ENCODE data around the gene RABGEF1.
"Not testable (repeated sequence)": the region's sequence is repeated elsewhere in the genome, so short reads cannot be mapped to it uniquely, and the experiment has no call there.

The RABGEF1 gene

DNA sequence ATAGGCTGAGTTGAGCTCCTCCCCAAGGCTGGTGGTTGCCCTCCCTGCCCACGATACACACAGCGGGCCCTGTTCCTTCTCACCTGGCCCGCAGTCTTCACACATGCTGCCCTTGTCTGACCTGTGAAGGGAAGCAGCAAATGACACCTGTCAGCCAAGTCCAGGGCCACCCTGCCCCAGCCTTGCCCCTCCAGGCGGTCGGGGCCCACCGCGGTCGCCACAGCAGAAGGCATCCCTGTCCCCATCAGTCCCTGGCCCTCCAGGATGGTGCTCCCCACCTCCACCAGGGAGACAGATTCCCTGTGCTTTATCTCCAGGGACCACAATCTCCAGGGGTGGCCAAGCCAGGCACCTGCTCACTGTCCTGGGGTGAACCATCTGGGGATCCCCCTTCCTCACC lies 99.3 kb downstream of the RABGEF1 start:
- FAIRE-seq: no peak
- TF ChIP-seq TAF1 (IDR thresholded peaks at IDR 0.05; ENCODE audit: low read depth, low read length): no peak
- no peak for TF ChIP-seq POU2F2 (IDR thresholded peaks at IDR 0.05; ENCODE audit: low read depth, low read length)
- no peak for TF ChIP-seq POLR2A (IDR thresholded peaks at IDR 0.05; ENCODE audit: low read depth, low read length)
- TF ChIP-seq SPI1 (IDR thresholded peaks at IDR 0.05; ENCODE audit: low read depth, low read length): no peak
- TF ChIP-seq POLR2AphosphoS5 (IDR thresholded peaks at IDR 0.05; ENCODE audit: low read depth, low read length): no peak
- no peak for TF ChIP-seq PAX5 (IDR thresholded peaks at IDR 0.05; ENCODE audit: insufficient read depth, low read length, severe bottlenecking)
- DNase-seq (ENCODE audit: insufficient read length, low spot score): no peak

DNA sequence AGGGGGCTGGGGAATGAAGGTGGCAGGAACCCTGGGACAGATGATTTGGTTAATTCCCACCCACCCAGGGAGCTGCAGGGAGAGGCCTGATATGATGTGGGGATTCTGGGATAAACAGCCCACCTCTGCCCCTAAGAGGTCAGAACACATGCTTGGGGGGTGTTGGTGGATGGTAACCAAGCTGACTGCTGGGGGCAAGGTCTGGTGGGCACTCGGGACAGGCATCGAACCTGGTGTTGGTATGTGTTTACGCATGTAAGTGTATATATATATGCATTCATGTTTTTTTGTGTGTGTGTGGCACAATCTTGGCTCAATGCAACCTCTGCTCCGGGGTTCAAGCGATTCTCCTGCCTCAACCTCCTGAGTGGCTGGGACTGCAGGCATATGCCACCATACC lies 99.8 kb downstream of the RABGEF1 start:
- DNase-seq (ENCODE audit: insufficient read length, low spot score) (no peak), FAIRE-seq (no peak)
- TF ChIP-seq PAX5 (IDR thresholded peaks at IDR 0.05; ENCODE audit: insufficient read depth, low read length, severe bottlenecking): no peak
- no peak for TF ChIP-seq TAF1 (IDR thresholded peaks at IDR 0.05; ENCODE audit: low read depth, low read length)
- no peak for TF ChIP-seq POLR2AphosphoS5 (IDR thresholded peaks at IDR 0.05; ENCODE audit: low read depth, low read length)
- no peak for TF ChIP-seq SPI1 (IDR thresholded peaks at IDR 0.05; ENCODE audit: low read depth, low read length)
- TF ChIP-seq POU2F2 (IDR thresholded peaks at IDR 0.05; ENCODE audit: low read depth, low read length): no peak
- TF ChIP-seq POLR2A (IDR thresholded peaks at IDR 0.05; ENCODE audit: low read depth, low read length): no peak

DNA sequence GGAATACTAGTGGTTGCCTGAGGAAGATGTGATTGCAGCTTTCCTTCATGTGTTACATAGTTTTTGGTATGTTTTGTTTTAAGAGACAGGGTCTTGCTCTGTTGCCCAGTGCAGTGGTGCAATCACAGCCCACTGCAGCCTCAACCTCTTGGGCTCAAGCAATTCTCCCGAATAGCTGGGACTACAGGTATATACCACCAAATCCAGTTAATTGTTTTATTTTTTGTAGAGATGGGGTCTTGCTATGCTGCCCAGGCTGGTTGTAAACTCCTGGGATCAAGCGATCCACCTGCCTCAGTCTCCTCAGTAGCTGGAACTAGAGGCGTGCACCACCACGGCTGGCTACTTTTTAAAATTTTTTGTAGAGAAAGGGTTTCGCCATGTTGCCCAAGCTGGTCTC lies 101.4 kb downstream of the RABGEF1 start:
- FAIRE-seq: no peak
- TF ChIP-seq POU2F2 (IDR thresholded peaks at IDR 0.05; ENCODE audit: low read depth, low read length): no peak
- TF ChIP-seq POLR2AphosphoS5 (IDR thresholded peaks at IDR 0.05; ENCODE audit: low read depth, low read length): no peak
- TF ChIP-seq TAF1 (IDR thresholded peaks at IDR 0.05; ENCODE audit: low read depth, low read length): no peak
- TF ChIP-seq PAX5 (IDR thresholded peaks at IDR 0.05; ENCODE audit: insufficient read depth, low read length, severe bottlenecking): no peak
- TF ChIP-seq SPI1 (IDR thresholded peaks at IDR 0.05; ENCODE audit: low read depth, low read length): no peak
- DNase-seq (ENCODE audit: insufficient read length, low spot score): no peak

DNA sequence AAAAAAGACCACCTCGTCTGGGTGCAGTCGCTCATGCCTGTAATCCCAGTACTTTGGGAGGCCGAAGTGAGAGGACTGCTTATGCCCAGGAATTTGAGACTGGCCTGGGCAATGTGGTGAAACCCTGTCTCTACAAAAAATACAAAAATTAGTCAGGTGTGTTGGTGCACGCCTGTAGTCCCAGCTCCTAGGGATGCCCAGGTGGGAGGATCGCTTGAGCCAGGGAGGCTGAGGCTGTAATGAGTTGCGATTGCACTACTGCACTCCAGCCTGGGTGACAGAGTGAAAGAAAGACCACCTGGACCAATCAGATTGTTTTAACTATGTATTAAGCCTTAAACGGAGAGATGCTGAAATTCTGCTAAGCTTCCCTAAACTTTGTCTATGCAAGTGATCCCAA lies 103.0 kb downstream of the RABGEF1 start:
- not testable (repeated sequence) for FAIRE-seq; DNase-seq (ENCODE audit: insufficient read length, low spot score)

DNA sequence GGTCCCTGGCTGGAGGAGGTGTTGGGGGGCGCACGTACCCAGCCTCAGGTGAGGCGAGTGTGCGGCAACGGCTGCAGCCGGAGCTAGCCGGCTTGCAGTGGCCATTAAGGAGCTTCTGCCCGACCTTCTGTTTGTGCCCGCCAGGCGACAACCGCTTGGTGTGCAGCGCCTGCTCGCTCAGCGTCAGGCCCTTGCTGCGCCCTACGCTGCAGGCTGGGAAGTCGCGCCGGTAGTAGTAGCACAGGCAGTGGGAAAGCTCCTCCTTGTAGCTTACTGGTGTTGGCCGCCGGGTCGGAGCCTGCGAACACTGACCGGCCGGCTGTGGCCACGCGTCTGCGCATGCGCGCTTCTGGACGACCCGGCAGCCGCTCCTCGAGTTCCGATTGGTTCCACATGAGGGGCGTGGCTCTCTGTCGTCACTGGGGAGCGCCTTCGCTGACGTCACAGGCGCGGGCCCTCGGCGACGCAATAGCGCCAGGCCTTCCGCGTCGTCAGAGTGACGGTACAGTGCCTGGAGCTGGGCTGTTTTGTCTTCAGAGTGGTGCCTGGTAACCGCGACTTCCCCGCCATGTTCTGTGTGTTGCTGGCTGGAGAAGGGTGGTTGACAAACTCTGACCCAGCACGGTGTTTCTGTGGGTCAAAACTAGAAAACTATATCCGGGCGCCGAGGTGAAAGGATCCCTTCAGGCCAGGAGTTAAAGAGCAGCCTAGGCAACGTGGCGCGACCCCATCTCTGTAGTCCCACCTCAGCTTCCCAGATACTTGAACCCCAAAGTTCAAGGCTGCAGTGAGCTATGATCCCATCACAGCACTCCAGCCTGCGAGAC lies 104.2 kb downstream of the RABGEF1 start:
- TF ChIP-seq POLR2AphosphoS5 (IDR thresholded peaks at IDR 0.05; ENCODE audit: low read depth, low read length) (peak; percentile 79), SPI1 (IDR thresholded peaks at IDR 0.05; ENCODE audit: low read depth, low read length) (no peak), PAX5 (IDR thresholded peaks at IDR 0.05; ENCODE audit: insufficient read depth, low read length, severe bottlenecking) (peak; percentile 33), POLR2A (IDR thresholded peaks at IDR 0.05; ENCODE audit: low read depth, low read length) (peak; percentile 79), POU2F2 (IDR thresholded peaks at IDR 0.05; ENCODE audit: low read depth, low read length) (peak; percentile 3; the same call in 1 of the 2 replicates), TAF1 (IDR thresholded peaks at IDR 0.05; ENCODE audit: low read depth, low read length) (0 out of 2 replicates have a peak, but pooled peaks have one; percentile 56)
- DNase-seq (ENCODE audit: insufficient read length, low spot score): peak; percentile 96
- FAIRE-seq: peak; percentile 98

DNA sequence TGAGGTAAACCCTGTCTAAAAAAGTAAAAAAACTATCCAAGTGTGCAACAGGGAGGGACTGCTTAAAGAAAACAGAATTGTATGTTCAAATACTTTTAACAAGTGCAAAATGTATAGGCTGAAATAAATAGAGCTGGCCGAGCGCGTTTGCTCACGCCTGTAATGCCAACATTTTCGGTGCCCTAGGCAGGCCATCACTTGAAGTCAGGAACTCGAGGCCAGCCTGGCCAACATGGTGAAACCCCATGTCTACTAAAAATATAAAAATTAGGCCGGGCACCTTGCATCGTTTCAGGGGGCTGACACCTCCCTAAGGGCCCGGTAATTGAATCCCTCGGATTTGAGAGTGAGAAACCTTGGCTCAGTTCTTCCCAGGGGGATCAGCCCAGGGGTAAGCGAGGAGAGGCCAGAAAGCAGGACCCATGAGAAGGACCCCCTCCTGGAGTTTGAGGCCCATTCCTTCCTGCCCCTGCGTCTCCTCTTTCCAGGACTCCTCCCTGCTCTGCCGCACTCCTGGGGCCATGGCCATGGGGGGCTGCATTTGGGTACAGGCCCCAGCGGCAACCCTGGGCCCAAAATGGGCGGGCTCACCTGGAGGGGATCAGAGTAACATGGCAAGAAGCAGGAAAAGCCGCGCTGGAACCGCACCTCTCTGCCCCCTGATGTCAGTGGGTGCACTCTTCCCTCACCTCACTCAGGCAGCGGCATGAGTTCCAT lies 105.0 kb downstream of the RABGEF1 start:
- no peak for DNase-seq (ENCODE audit: insufficient read length, low spot score)
- no peak for TF ChIP-seq POLR2AphosphoS5 (IDR thresholded peaks at IDR 0.05; ENCODE audit: low read depth, low read length)
- no peak for TF ChIP-seq SPI1 (IDR thresholded peaks at IDR 0.05; ENCODE audit: low read depth, low read length)
- TF ChIP-seq POLR2A (IDR thresholded peaks at IDR 0.05; ENCODE audit: low read depth, low read length): no peak
- TF ChIP-seq PAX5 (IDR thresholded peaks at IDR 0.05; ENCODE audit: insufficient read depth, low read length, severe bottlenecking): no peak
- TF ChIP-seq TAF1 (IDR thresholded peaks at IDR 0.05; ENCODE audit: low read depth, low read length): no peak
- no peak for TF ChIP-seq POU2F2 (IDR thresholded peaks at IDR 0.05; ENCODE audit: low read depth, low read length)
- no peak for FAIRE-seq

DNA sequence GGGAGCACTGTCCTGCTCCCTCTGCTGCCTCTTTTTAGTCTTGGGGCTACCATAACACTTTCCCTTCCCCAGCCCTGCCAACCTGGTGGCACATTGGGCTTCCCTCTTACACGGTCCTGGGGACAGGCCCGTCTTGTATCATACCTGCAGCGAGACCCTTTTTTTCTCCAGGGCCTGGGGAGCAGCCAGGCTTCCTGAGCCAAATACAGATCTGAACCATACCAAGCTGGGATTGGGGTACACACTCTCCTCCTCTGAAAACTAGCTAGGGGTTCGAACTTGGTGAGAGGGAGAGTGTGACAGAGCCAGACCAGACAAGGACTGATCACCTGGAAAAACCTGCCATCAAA lies 105.5 kb downstream of the RABGEF1 start:
- not testable (repeated sequence) for FAIRE-seq; DNase-seq (ENCODE audit: insufficient read length, low spot score)

DNA sequence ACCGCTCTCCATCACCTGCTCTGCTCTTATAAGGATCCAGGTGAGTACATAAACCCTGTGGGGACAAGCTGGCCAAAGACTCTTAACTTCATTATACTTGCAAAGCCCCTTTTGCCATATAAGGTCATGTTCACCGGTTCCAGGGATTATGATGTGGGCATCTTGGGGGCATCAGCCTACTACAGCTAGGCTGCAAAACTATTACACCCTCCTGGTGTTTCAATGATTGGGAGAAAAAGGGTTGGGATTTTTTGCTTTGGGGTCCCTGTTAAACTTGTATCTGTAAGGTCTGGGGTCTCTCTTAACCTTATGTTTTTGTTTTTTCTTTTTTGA lies 107.0 kb downstream of the RABGEF1 start:
- not testable (repeated sequence) for FAIRE-seq

DNA sequence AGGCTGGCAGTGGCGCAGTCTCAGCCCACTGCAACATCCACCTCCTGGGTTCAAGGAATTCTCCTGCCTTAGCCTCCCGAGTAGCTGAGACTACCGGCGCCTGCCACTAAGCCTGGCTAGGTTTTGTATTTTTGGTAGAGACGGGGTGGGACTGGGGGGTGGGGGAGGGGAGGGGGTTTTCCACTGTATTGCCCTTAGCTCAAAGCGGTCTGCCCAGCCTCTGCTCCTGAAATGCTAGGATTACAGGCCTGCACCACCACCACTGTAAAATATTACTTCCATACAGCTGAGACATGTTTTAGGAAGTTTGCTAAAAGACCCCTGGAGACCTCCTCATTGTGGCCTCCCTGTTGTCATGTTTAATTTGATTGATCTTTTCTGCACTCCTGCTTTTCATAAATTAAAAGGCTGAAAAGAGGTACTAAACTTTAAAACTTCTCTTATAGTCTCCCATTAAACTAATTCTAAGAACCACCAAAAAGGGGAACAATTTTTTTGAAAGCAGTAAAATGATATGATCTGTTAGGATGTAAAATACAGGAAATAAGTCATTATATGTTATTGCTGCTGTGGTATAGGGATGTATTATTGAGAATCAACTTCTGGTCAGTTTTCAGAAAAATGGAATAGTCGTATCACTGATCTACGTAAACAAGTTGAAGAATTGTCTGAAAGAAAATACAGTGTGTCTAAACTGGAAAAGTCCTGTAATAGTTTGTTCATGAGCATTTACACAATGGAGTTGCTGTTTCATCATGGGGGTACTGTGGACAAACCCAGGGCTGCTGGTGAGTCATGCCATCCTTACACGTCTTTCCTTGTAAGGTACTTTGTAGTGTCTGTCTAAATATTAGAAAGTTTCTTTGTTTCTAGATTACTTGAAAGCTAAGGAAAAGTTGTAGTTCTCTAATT lies 107.6 kb downstream of the RABGEF1 start:
- no peak for FAIRE-seq
- TF ChIP-seq POU2F2 (IDR thresholded peaks at IDR 0.05; ENCODE audit: low read depth, low read length) (no peak), TAF1 (IDR thresholded peaks at IDR 0.05; ENCODE audit: low read depth, low read length) (no peak), POLR2A (IDR thresholded peaks at IDR 0.05; ENCODE audit: low read depth, low read length) (no peak), POLR2AphosphoS5 (IDR thresholded peaks at IDR 0.05; ENCODE audit: low read depth, low read length) (no peak), PAX5 (IDR thresholded peaks at IDR 0.05; ENCODE audit: insufficient read depth, low read length, severe bottlenecking) (no peak), SPI1 (IDR thresholded peaks at IDR 0.05; ENCODE audit: low read depth, low read length) (no peak)
- DNase-seq (ENCODE audit: insufficient read length, low spot score): no peak

More for the DNA sequence above, 107.0 kb downstream of the RABGEF1 start:
- not testable (repeated sequence) for DNase-seq (ENCODE audit: insufficient read length, low spot score)

DNA sequence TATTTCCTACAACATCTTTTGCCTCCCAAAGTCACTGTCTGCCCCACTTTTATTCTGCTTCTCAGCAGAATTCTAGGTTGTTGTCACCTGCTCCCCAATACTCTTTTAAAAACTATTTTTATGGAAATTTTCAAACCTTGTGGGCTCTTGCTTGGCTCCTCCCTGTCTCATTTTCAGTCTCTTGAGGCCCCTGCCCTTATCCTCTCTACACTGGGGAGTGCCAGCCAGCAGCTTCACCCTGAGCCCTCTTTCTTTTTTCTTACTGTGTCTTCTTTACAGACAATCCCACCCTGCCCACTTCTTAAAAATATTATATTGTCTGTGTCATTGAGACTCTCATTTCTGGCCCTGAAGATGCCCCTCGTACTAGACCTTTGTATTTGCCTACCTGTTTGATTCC lies 118.8 kb downstream of the RABGEF1 start:
- TF ChIP-seq POLR2AphosphoS5 (IDR thresholded peaks at IDR 0.05; ENCODE audit: low read depth, low read length) (no peak), POU2F2 (IDR thresholded peaks at IDR 0.05; ENCODE audit: low read depth, low read length) (no peak), TAF1 (IDR thresholded peaks at IDR 0.05; ENCODE audit: low read depth, low read length) (no peak), SPI1 (IDR thresholded peaks at IDR 0.05; ENCODE audit: low read depth, low read length) (no peak), POLR2A (IDR thresholded peaks at IDR 0.05; ENCODE audit: low read depth, low read length) (no peak), PAX5 (IDR thresholded peaks at IDR 0.05; ENCODE audit: insufficient read depth, low read length, severe bottlenecking) (no peak)
- FAIRE-seq (no peak), DNase-seq (ENCODE audit: insufficient read length, low spot score) (no peak)

All from GM12891 (cell line).